Activated T-cell treated with anti-CD3 and anti-CD28 coated beads, Interleukin-2, amount 50 U/mL, for 72 hours (primary cell): ENCODE measurements around the gene MEI1. TPM values are rescaled to one million over a fixed set of nuclear protein-coding genes. Genes with fewer than 3 reads are reported as not detected.
"Not testable (repeated sequence)": the region's sequence is repeated elsewhere in the genome, so short reads cannot be mapped to it uniquely, and the experiment has no call there.

ENCODE experiments used
- ATAC-seq, 2 donors: fragments of 150-1000 bp; cut with Tn5 transposase; replicated peaks in 1 of 2; 2 replicates each; pipeline ENCODE4 v1.10.0; 2021; ENCODE audit warnings: moderate library complexity in 2 of 2, mild to moderate bottlenecking in 1 of 2
- DNase-seq, 2 donors: peaks; one replicate each; pipeline ENCODE4 v3.0.0; 2021 to 2022; ENCODE audit warnings: mixed read lengths in 1 of 2
- H3K27ac Mint-ChIP-seq: one replicate; pipeline ENCODE4 v1.8.0; 2022; ENCODE audit warnings: mild to moderate bottlenecking, moderate library complexity, mixed read lengths
- H3K27me3 Mint-ChIP-seq: one replicate; pipeline ENCODE4 v1.8.0; 2022; ENCODE audit warnings: low read depth, mixed read lengths
- H3K36me3 Mint-ChIP-seq, 2 donors: one replicate each; pipeline ENCODE4 v1.8.0; 2022; ENCODE audit warnings: mixed read lengths in 2 of 2, mild to moderate bottlenecking in 1 of 2; ENCODE audit not compliant: insufficient read depth in 2 of 2
- H3K4me1 Mint-ChIP-seq: one replicate; pipeline ENCODE4 v1.8.0; 2022; ENCODE audit warnings: low read depth, mixed read lengths
- H3K4me3 Mint-ChIP-seq, 2 donors: one replicate each; pipeline ENCODE4 v1.8.0; 2022; ENCODE audit warnings: mild to moderate bottlenecking in 2 of 2, mixed read lengths in 2 of 2, moderate library complexity in 2 of 2
- H3K9me3 Mint-ChIP-seq, 2 donors: one replicate each; pipeline ENCODE4 v1.8.0; 2022; ENCODE audit warnings: mixed read lengths in 2 of 2
- total RNA-seq, 2 donors: library from RNA; stranded (reverse); gene quantifications; one replicate each; pipeline ENCODE4 v1.2.3, GENCODE V29; 2022

MEI1 gene
- total RNA-seq, 2 donors from 2014 or later: 72.3 to 73.0 TPM

- peaks cover 14% of the 10 kb centered on the region for H3K4me1 Mint-ChIP-seq
- no peak for ATAC-seq
- H3K4me3 Mint-ChIP-seq: no peak overlapping the region
- H3K27ac Mint-ChIP-seq: peak overlapping the region; percentile 75
- peaks cover 16 to 24% of the 10 kb centered on the region in 2 donors for H3K36me3 Mint-ChIP-seq
- no peak for DNase-seq
- no peaks in the 10 kb centered on the region for H3K27me3 Mint-ChIP-seq
- no peaks in the 10 kb centered on the region for H3K9me3 Mint-ChIP-seq
Measured at GRCh38 chr22:41664490-41664889, 34.8 kb upstream of the MEI1 start.

DNA sequence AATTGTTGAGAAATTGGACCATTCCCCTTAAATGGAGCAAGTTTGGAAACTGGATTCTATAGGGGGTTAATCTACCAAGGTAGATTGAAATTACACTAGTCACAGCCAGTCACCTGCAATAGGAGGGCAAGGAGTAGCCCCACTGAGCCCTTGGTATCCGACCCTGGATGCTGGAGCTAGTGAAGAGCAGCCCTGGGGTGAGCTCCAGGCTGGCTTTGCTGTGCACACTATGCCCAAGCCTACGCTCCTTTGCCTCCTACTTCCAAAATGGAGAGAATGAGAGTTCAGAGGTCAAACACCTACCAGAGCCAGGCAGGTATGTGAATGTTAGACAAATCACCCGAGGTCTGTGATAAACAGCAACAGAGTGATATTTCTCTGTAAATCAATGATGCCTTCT is 34.4 kb upstream of the MEI1 start:
- Mint-ChIP-seq H3K36me3 (peaks cover 16 to 23% of the 10 kb centered on the region in 2 donors), H3K27ac (peak overlapping the region; percentile 75), H3K4me3 (no peak overlapping the region), H3K4me1 (peaks cover 14% of the 10 kb centered on the region), H3K9me3 (no peaks in the 10 kb centered on the region), H3K27me3 (no peaks in the 10 kb centered on the region)
- DNase-seq (no peak), ATAC-seq (no peak)

GRCh38 chr22:41668971-41669911 is 30.1 kb upstream of the MEI1 start:
- Mint-ChIP-seq H3K36me3 (peaks cover 4 to 6% of the 10 kb centered on the region in 2 donors), H3K9me3 (no peaks in the 10 kb centered on the region), H3K27me3 (no peaks in the 10 kb centered on the region), H3K4me1 (peaks cover 14% of the 10 kb centered on the region), H3K27ac (peak overlapping the region; percentile 82), H3K4me3 (peak overlapping the region in 1 of 2 donors; percentile 3)
- no peak for DNase-seq
- no peak for ATAC-seq

DNA sequence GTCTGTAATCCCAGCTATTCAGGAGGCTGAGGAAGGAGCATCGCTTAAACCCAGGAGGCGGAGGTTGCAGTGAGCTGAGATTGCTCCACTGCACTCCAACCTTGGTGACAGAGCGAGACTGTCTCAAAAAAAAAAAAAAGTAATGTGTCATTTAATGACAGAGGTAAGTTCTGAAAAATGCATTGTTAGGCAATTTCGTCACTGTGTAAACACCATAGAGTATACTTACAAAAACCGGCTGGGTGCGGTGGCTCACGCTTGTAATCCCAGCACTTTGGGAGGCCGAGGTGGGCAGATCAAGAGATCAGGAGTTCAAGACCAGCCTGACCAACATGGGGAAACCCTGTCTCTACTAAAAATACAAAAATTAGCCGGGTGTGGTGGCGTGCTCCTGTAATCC is 27.2 kb upstream of the MEI1 start:
- DNase-seq, H3K27me3 Mint-ChIP-seq, ATAC-seq, H3K27ac Mint-ChIP-seq, H3K9me3 Mint-ChIP-seq, H3K4me3 Mint-ChIP-seq, H3K4me1 Mint-ChIP-seq: not testable (repeated sequence)
- H3K36me3 Mint-ChIP-seq: peaks cover 4 to 23% of the 10 kb centered on the region in 2 donors

GRCh38 chr22:41672780-41673509 is 26.4 kb upstream of the MEI1 start:
- H3K9me3 Mint-ChIP-seq: no peaks in the 10 kb centered on the region
- no peaks in the 10 kb centered on the region for H3K27me3 Mint-ChIP-seq
- H3K4me1 Mint-ChIP-seq: peaks cover 5% of the 10 kb centered on the region
- ATAC-seq (peak; percentile 9 to 22), DNase-seq (no peak)
- H3K4me3 Mint-ChIP-seq: no peak overlapping the region
- no peak overlapping the region for H3K27ac Mint-ChIP-seq
- peaks cover 7 to 26% of the 10 kb centered on the region in 2 donors for H3K36me3 Mint-ChIP-seq

- ATAC-seq: no peak
- H3K27ac Mint-ChIP-seq: peak overlapping the region; percentile 50
- no peaks in the 10 kb centered on the region for H3K27me3 Mint-ChIP-seq
- no peaks in the 10 kb centered on the region for H3K9me3 Mint-ChIP-seq
- peaks cover 9 to 34% of the 10 kb centered on the region in 2 donors for H3K36me3 Mint-ChIP-seq
- H3K4me1 Mint-ChIP-seq: peaks cover 5% of the 10 kb centered on the region
- no peak for DNase-seq
- no peak overlapping the region for H3K4me3 Mint-ChIP-seq
Measured at GRCh38 chr22:41674846-41675340, 24.4 kb upstream of the MEI1 start.

DNA sequence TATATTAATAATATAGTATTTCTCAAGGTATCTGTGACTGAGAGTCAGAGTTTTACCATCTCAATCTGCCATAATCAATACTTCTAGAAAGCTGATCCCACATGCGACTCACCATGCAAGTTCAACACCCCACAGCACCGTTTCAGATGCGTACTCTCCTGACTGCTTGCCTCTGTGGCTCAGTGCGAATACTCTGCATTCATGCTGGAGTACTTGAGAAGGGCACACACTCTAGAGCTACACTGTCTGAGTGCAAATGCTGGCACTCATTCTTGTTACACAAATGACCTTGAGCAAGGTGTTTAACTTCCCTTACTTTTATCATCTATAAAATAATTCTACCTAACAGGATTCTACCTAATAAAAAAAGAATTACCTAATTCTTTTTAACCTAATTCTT is 23.2 kb upstream of the MEI1 start:
- H3K4me1 Mint-ChIP-seq: peaks cover 11% of the 10 kb centered on the region
- H3K27ac Mint-ChIP-seq: no peak overlapping the region
- no peaks in the 10 kb centered on the region for H3K9me3 Mint-ChIP-seq
- DNase-seq (no peak), ATAC-seq (no peak)
- no peaks in the 10 kb centered on the region for H3K27me3 Mint-ChIP-seq
- peaks cover 11 to 37% of the 10 kb centered on the region in 2 donors for H3K36me3 Mint-ChIP-seq
- no peak overlapping the region for H3K4me3 Mint-ChIP-seq

- Mint-ChIP-seq H3K4me1 (peaks cover 45% of the 10 kb centered on the region), H3K27me3 (no peaks in the 10 kb centered on the region), H3K36me3 (peaks cover 14 to 23% of the 10 kb centered on the region in 2 donors), H3K9me3 (no peaks in the 10 kb centered on the region), H3K27ac (no peak overlapping the region), H3K4me3 (peak overlapping the region; percentile 97 to 99)
- DNase-seq (no peak), ATAC-seq (peak in 1 of 2 donors; percentile 40)
Measured at GRCh38 chr22:41681616-41682015, 17.7 kb upstream of the MEI1 start.

DNA sequence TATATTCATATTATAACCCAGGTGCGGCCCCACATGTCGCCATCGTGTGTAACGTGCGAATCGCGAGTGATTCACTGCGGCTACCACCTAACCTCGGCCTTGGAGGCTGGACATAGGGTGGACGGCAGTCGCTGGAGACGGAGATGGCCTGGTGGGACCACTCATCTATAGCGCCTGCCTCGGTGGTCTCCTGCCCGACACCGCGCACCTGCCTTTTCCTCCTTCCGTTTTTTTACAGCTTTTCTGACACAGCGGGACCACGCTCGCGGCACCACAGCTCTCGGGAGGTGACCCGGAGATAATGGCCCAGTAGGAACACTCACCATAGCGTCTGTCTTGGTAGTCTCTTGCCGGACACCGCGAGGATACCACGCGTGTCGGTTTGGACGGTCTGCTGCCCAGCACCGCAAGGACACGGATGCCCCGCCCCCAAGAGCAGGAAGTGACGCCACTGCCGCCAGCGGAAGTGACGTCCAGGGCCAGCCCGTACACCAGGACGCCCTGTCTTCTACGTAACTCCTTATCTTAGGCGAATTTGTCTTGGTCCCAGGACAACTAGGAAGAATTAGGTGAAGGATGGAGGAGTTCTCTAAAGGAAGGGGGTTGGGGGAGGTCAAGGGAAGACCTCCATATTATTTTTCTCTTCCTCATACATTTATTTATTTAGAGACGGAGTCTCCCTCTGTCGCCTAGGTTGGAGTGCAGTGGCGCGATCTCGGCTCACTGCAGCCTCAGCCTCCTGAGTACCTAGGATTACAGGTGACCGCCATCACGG is 17.1 kb upstream of the MEI1 start:
- H3K4me3 Mint-ChIP-seq: peak overlapping the region; percentile 97 to 99
- DNase-seq (peak; percentile 88 to 92), ATAC-seq (peak; percentile 98 to 99)
- peaks cover 51% of the 10 kb centered on the region for H3K4me1 Mint-ChIP-seq
- H3K9me3 Mint-ChIP-seq: no peaks in the 10 kb centered on the region
- H3K36me3 Mint-ChIP-seq: peaks cover 14 to 19% of the 10 kb centered on the region in 2 donors
- H3K27me3 Mint-ChIP-seq: no peaks in the 10 kb centered on the region
- H3K27ac Mint-ChIP-seq: peak overlapping the region; percentile 97

GRCh38 chr22:41683052-41683451 is 16.3 kb upstream of the MEI1 start:
- Mint-ChIP-seq H3K27ac (peak overlapping the region; percentile 82), H3K36me3 (peaks cover 11 to 15% of the 10 kb centered on the region in 2 donors), H3K27me3 (no peaks in the 10 kb centered on the region), H3K4me3 (peak overlapping the region; percentile 97 to 99), H3K4me1 (peaks cover 53% of the 10 kb centered on the region), H3K9me3 (no peaks in the 10 kb centered on the region)
- DNase-seq: no peak
- ATAC-seq: no peak

DNA sequence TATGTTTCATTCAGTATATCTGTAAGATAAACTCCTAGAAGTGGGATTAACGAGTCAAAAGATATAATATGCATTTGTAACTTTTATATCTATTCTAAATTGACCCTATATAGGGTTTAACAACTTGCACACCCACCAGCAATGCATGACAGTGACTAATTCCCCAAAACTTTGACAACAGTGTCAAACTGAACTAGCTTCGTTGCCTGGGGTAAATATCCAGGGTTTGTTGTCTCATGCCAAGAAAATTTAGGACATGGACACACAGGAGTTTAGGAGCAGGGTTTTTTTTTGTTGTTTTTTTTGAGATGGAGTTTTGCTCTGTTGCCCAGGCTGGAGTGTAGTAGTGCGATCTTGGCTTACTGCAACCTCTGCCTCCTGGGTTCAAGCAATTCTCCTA is 15.7 kb upstream of the MEI1 start:
- Mint-ChIP-seq H3K4me3 (peak overlapping the region; percentile 97 to 99), H3K27me3 (no peaks in the 10 kb centered on the region), H3K9me3 (no peaks in the 10 kb centered on the region), H3K27ac (peak overlapping the region; percentile 63), H3K36me3 (peaks cover 8 to 11% of the 10 kb centered on the region in 2 donors), H3K4me1 (peaks cover 55% of the 10 kb centered on the region)
- DNase-seq (no peak), ATAC-seq (no peak)

- no peaks in the 10 kb centered on the region for H3K27me3 Mint-ChIP-seq
- H3K4me3 Mint-ChIP-seq: peak overlapping the region in 1 of 2 donors; percentile 45
- H3K4me1 Mint-ChIP-seq: peaks cover 55% of the 10 kb centered on the region
Measured at GRCh38 chr22:41684194-41684593, 15.1 kb upstream of the MEI1 start.

More at GRCh38 chr22:41684194-41684593, 15.1 kb upstream of the MEI1 start:
- ATAC-seq (no peak), DNase-seq (no peak)
- H3K9me3 Mint-ChIP-seq: no peaks in the 10 kb centered on the region
- peaks cover 9 to 11% of the 10 kb centered on the region in 2 donors for H3K36me3 Mint-ChIP-seq
- H3K27ac Mint-ChIP-seq: peak overlapping the region; percentile 86
